Pancreas (tissue), 10 donors: ENCODE data around the gene PLCB1. TPM values are rescaled to one million over a fixed set of nuclear protein-coding genes. Genes with fewer than 3 reads are reported as not detected.
"Not testable (repeated sequence)": the region's sequence is repeated elsewhere in the genome, so short reads cannot be mapped to it uniquely, and the experiment has no call there.

ENCODE experiments used
- ATAC-seq, 4 donors: fragments of 200-7000 bp; cut with Tn5 transposase; one replicate each; pipeline versions ENCODE4 v1.8.0 to v1.9.1; 2020; ENCODE audit warnings: mild to moderate bottlenecking in 4 of 4, moderate library complexity in 4 of 4
- DNase-seq, 6 donors: peaks; one replicate each; pipeline ENCODE4 v3.0.0-alpha.2; 2020
- FAIRE-seq: peaks from 2 replicates; lab custom pipeline; 2012; peaks lifted over from hg19 to GRCh38; lab: Jason Lieb, UNC
- H3K27ac ChIP-seq, 4 donors: fragments of 200-600 bp; sonication (generic); 1 replicate in 3 of 4; 2 replicates in 1 of 4; pipeline versions ENCODE4 v1.5.0 to v1.8.0; 2020
- H3K27me3 ChIP-seq, 4 donors: fragments of 200-600 bp; one replicate each; pipeline ENCODE4 v1.8.0; 2021
- H3K36me3 ChIP-seq, 3 donors: fragments of 200-600 bp; sonication (generic) in 1 of 3; one replicate each; pipeline versions ENCODE4 v1.5.0 to v1.8.0; 2020 to 2021
- H3K4me1 ChIP-seq, 3 donors: fragments of 200-600 bp; one replicate each; pipeline ENCODE4 v1.8.0; 2021
- H3K4me3 ChIP-seq, 4 donors: fragments of 200-600 bp; sonication (generic) in 2 of 4; one replicate each; pipeline versions ENCODE4 v1.5.0 to v1.8.0; 2020 to 2021
- H3K9me3 ChIP-seq, 4 donors: fragments of 200-600 bp; one replicate each; pipeline ENCODE4 v1.8.0; 2021
- CTCF ChIP-seq, 4 donors: fragments of 200-600 bp; sonication (generic) in 3 of 4; IDR thresholded peaks; one replicate each; pipeline versions ENCODE4 v1.5.0 to v1.8.0; 2021; ENCODE audit warnings: antibody characterized with exemption in 4 of 4
- WGBS, 2 donors: extraction: QIAGEN DNeasy Blood & Tissue Kit; methylation state at CpG; one replicate each; pipeline ENCODE4 v1.1.7; 2013; 5-methylcytosine and 5-hydroxymethylcytosine counted together
- intact Hi-C, 3 donors: fragments of 100-400 bp; cut with DNase I; formaldehyde crosslinking; loops; one replicate each; pipeline versions ENCODE4 v1.11.1 to v1.14.2; 2022
- polyA plus RNA-seq, 2 donors: library from polyadenylated mRNA; stranded (reverse); fragments of 200-250 nt; gene quantifications; one replicate each; pipeline ENCODE4 v1.2.3, GENCODE V29; 2013
- total RNA-seq, 6 donors: library from RNA; stranded (reverse); fragmentation: NEBNext Ultra II Directional in 4 of 6; extraction: Animal tissue kit (Norgen Biotek cat#: 25700) in 4 of 6; gene quantifications; one replicate each; pipeline versions ENCODE4 v1.2.1 to v1.2.4, GENCODE V29; 2021 to 2023
- donor health status: healthy with polysubstance abuse.
- donor health status: DM: no; HTN: no; CAD: no; lungs with moderate emphysema.
- donor health status: DM: no; HTN: no; CAD: no.
- donor health status: control.
- donor health status: control.
- donor health status: Bipolar disorder and iron deficiency.
- donor health status: DM: yes; HTN: yes; CAD: no.
- donor health status: DM: no; HTN: no; CAD: no.
- donor health status: DM: no; HTN: no; CAD: no.
- donor health status: DM: yes; HTN: yes; CAD: no.

Gene PLCB1
- total and polyA plus RNA-seq, 8 donors = 4.5 to 18.7 (median 13.7) TPM

GRCh38 chr20:8851446-8851845 lies 719.4 kb downstream of the PLCB1 start:
- intact Hi-C loops = loop anchor here in 1 of 3 donors (10.0 kb wide), 1 partner anchor 513 kb away; no protein-coding TSS in a partner anchor
- Histone ChIP-seq H3K27me3 (no peaks in the 10 kb centered on the region), H3K4me1 (no peaks in the 10 kb centered on the region), H3K36me3 (no peaks in the 10 kb centered on the region), H3K4me3 (no peak overlapping the region), H3K9me3 (no peaks in the 10 kb centered on the region), H3K27ac (no peak overlapping the region)
- DNase-seq (no peak), FAIRE-seq (no peak), ATAC-seq (no peak)
- TF ChIP-seq CTCF (IDR thresholded peaks at IDR 0.05) = no peak
- 80 to 86% methylated on average over 1 of the region's 1 CpG for WGBS, 2 donors

- not testable (repeated sequence) for H3K27me3 ChIP-seq, DNase-seq
Measured at GRCh38 chr20:8851919-8852318, 719.9 kb downstream of the PLCB1 start.

GRCh38 chr20:8853211-8853610 lies 721.1 kb downstream of the PLCB1 start:
- H3K4me1 ChIP-seq, H3K9me3 ChIP-seq, H3K4me3 ChIP-seq, H3K27me3 ChIP-seq, H3K36me3 ChIP-seq, H3K27ac ChIP-seq, FAIRE-seq, DNase-seq: not testable (repeated sequence)
- 26 to 32% methylated on average over 3 of the region's 3 CpGs for WGBS, 2 donors
- peak; percentile 61 to 71 (median 62) for ATAC-seq
- intact Hi-C loops = loop anchor here in 1 of 3 donors (10.0 kb wide), 1 partner anchor 512 kb away; no protein-coding TSS in a partner anchor

More at GRCh38 chr20:8851919-8852318, 719.9 kb downstream of the PLCB1 start:
- not testable (repeated sequence) for H3K27ac ChIP-seq, H3K9me3 ChIP-seq, FAIRE-seq, H3K4me3 ChIP-seq, ATAC-seq, H3K36me3 ChIP-seq, H3K4me1 ChIP-seq
- intact Hi-C loops = loop anchor here in 1 of 3 donors (10.0 kb wide), 1 partner anchor 513 kb away; no protein-coding TSS in a partner anchor
- WGBS, 2 donors = 66 to 71% methylated on average over 2 of the region's 2 CpGs

- Histone ChIP-seq H3K4me1 (no peaks in the 10 kb centered on the region), H3K4me3 (no peak overlapping the region), H3K9me3 (no peaks in the 10 kb centered on the region), H3K36me3 (no peaks in the 10 kb centered on the region), H3K27ac (peak overlapping the region in 1 of 4 donors; percentile 15), H3K27me3 (no peaks in the 10 kb centered on the region)
- WGBS, 2 donors = 26 to 27% methylated on average over 6 of the region's 6 CpGs
- peak; percentile 64 to 88 (median 82) for TF ChIP-seq CTCF (IDR thresholded peaks at IDR 0.05)
- intact Hi-C loops = loop anchor here in 1 of 3 donors (10.0 kb wide), 1 partner anchor 511 kb away; no protein-coding TSS in a partner anchor
- peak; percentile 88 to 97 (median 95) for ATAC-seq
- FAIRE-seq = peak; percentile 61
- peak in 3 of 6 donors; percentile 10 to 38 (median 20) for DNase-seq
Measured at GRCh38 chr20:8853805-8854338, 721.8 kb downstream of the PLCB1 start.

GRCh38 chr20:8854571-8854970 lies 722.5 kb downstream of the PLCB1 start:
- no peaks in the 10 kb centered on the region for H3K4me1 ChIP-seq
- intact Hi-C loops = loop anchor here in 1 of 3 donors (10.0 kb wide), 1 partner anchor 510 kb away; no protein-coding TSS in a partner anchor
- no peaks in the 10 kb centered on the region for H3K9me3 ChIP-seq
- no peak for TF ChIP-seq CTCF (IDR thresholded peaks at IDR 0.05)
- H3K27ac ChIP-seq = peak overlapping the region in 1 of 4 donors; percentile 15
- H3K27me3 ChIP-seq = no peaks in the 10 kb centered on the region
- 76% methylated on average over 12 of the region's 12 CpGs for WGBS, 2 donors
- DNase-seq (no peak), ATAC-seq (peak in 3 of 4 donors; percentile 13 to 22 (median 17)), FAIRE-seq (no peak)
- H3K4me3 ChIP-seq = no peak overlapping the region
- H3K36me3 ChIP-seq = no peaks in the 10 kb centered on the region

GRCh38 chr20:8855315-8855714 lies 723.2 kb downstream of the PLCB1 start:
- H3K4me3 ChIP-seq = no peak overlapping the region

More at GRCh38 chr20:8855315-8855714, 723.2 kb downstream of the PLCB1 start:
- Histone ChIP-seq H3K27ac (no peak overlapping the region), H3K9me3 (no peaks in the 10 kb centered on the region), H3K27me3 (no peaks in the 10 kb centered on the region), H3K4me1 (no peaks in the 10 kb centered on the region), H3K36me3 (no peaks in the 10 kb centered on the region)
- intact Hi-C loops = loop anchor here in 1 of 3 donors (10.0 kb wide), 1 partner anchor 509 kb away; no protein-coding TSS in a partner anchor
- no peak for TF ChIP-seq CTCF (IDR thresholded peaks at IDR 0.05)
- FAIRE-seq = peak; percentile 39
- ATAC-seq = no peak
- DNase-seq = no peak
